HG03108 (cell line): Measurements from ENCODE around the gene CDC25B.
A peak's percentile ranks its signal among the peaks of the same experiment; 100 is the strongest.

Experiments
- ATAC-seq: cut with Tn5 transposase; IDR thresholded peaks from one replicate; pipeline ENCODE4 v1.9.1; 2021; ENCODE audit warnings: moderate library complexity; ENCODE audit not compliant: unreplicated experiment

The CDC25B gene

DNA sequence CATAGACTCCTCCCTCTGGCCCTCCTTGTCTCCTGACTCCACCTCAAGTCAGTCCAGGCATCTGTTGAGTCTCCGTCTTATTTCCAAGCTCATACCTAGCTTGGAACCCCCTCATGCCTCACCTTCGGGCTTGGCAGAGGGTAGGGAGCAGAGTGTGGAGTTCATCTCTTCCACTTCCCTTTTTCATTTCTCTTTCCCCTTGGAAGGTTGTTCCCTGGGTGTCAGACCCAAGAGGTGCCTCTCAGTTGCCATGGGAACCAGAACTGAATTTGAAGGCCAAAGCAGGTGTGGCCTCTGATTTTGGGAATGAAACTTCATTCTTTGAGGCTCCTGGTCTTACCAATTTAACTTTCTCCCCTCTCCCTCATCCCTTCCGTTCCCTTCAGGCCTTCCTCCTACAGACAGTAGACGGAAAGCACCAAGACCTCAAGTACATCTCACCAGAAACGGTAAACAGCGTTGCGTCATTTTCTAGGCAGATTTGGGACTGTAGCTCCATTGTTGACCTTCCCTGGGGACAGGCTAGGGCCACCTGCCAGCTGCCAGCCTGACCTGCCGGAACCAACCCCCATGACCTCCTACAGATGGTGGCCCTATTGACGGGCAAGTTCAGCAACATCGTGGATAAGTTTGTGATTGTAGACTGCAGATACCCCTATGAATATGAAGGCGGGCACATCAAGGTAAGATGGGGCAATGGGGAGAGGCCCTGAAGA lies 6.6 kb downstream of the CDC25B start:
- ATAC-seq, result no peak

DNA sequence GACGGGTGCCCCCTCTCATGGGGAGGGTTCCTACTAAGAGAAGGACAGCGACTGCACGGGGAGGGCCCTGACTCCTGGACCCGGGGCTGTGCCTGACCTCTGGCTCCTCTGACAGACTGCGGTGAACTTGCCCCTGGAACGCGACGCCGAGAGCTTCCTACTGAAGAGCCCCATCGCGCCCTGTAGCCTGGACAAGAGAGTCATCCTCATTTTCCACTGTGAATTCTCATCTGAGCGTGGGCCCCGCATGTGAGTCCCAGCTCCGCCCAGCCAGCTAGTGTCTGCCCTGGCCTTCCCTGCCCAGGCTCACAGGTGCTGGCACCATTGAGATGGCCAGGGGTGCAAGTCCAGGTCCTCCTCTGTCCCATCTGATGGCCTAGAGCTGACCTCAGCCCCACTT lies 7.2 kb downstream of the CDC25B start:
- ATAC-seq, result no peak

DNA sequence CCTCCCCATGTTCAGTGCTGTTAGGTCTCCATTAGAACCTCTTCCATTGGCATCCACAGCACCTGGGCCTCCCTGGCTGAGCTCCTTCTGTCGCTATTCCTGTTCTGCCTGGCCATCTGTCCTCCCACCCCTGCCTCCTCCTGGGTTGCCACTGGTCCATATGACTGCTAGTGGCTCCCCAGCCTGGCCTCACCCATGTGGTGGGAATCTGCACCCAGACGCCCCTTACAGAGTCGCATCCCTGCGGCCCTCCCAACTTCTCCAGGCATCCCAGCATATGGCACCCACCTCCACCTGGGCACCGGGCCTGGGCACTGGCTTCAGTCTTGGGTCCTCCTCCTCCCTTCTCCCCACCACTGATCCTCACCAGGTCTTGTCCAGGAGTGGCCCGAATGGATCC lies 7.7 kb downstream of the CDC25B start:
- ATAC-seq, result no peak

DNA sequence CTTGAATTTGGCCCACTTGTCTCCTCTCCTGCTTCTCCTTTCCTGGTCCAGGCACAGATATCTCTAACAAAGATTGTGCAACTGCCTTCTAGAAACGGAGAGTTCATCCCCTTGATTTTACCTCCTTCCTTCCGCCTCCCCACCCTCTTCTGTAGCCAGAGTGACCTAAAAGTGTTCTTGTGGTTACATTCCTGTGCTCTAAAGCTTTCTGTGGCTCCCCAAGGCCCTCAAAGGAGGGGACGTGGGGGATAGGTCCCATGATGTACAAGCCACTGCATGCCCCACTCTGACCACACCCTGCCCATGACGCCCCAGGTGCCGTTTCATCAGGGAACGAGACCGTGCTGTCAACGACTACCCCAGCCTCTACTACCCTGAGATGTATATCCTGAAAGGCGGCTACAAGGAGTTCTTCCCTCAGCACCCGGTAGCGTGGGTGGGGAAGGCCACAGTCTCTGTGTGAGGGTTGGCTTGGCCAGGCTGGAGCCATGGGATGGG lies 8.2 kb downstream of the CDC25B start:
- ATAC-seq, result no peak

DNA sequence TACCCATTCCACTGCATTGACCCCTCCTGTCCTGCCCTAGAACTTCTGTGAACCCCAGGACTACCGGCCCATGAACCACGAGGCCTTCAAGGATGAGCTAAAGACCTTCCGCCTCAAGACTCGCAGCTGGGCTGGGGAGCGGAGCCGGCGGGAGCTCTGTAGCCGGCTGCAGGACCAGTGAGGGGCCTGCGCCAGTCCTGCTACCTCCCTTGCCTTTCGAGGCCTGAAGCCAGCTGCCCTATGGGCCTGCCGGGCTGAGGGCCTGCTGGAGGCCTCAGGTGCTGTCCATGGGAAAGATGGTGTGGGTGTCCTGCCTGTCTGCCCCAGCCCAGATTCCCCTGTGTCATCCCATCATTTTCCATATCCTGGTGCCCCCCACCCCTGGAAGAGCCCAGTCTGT lies 8.7 kb downstream of the CDC25B start:
- ATAC-seq, result no peak

DNA sequence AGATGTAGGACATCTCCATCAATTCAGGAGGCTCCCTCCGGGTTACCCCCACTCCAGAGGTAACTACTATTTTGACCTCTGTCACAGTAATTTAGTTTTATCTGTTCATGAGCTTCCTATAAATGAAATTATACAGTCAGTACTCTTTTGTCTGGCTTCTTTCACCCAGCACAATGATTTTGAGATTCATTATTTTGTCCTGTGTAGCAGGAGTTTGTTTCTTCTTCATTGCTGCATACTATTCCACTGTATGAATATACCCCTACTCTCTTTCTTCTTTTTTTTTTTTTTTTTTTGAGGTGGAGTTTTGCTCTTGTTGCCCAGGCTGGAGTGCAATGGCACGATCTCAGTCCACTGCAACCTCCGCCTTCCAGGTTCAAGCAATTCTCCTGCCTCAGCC lies 12.4 kb downstream of the CDC25B start:
- ATAC-seq, result no peak

DNA sequence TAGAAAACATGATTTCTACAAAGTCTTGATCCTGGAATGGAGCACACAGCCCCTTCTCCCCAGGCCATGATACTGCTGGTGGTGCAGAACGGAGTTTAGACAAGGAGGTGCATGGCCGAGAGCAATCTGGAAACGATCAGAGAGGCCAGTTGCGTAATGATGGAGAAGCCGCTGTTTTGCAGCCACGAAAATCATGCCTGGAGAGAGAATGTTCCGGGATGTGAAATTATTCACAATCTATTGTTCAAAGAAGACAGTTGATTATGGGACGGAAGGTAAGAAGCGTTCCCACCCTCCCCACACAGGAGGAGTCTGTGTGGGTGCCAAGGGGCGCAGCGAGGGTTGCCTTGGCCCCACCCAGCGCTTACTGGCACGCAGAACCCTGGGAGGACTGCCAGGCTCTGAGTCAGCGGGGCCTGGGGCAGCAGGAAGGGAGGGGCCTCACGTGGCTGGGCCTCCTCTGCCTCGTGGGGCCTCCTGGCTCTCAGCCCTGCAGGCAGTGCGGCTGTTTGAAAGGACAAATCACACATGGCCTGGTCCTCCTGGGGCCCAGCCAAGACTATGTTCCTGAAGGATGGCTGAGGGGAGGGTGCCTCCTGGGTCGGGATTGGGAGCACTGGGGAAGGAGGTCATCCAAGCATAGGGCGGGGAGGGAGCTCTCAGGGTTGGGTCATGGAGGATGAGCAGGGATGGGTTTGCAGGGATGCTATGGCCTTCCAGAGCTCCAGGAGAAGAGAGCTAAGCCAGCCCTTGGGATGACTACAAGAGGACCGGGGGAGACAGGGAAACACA lies 15.6 kb downstream of the CDC25B start:
- ATAC-seq, result no peak

DNA sequence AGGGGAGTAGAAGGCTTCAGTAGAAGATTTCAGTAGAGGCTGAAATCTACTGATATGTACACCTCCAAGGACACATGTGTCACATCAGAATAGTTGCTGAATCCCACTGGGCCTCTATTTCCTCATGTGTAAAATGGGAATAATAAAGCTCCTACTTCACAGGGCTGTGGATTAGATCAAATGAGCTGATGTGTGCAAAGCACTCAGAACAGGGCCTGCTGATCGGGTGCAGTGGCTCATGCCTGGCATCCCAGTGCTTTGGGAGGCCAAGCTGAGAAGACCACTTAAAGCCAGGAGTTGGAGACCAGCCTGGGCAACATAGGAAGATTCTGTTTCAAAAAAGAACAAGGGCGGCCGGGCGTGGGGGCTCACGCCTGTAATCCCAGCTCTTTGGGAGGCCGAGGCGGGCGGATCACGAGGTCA lies 16.2 kb downstream of the CDC25B start:
- no peak for ATAC-seq

DNA sequence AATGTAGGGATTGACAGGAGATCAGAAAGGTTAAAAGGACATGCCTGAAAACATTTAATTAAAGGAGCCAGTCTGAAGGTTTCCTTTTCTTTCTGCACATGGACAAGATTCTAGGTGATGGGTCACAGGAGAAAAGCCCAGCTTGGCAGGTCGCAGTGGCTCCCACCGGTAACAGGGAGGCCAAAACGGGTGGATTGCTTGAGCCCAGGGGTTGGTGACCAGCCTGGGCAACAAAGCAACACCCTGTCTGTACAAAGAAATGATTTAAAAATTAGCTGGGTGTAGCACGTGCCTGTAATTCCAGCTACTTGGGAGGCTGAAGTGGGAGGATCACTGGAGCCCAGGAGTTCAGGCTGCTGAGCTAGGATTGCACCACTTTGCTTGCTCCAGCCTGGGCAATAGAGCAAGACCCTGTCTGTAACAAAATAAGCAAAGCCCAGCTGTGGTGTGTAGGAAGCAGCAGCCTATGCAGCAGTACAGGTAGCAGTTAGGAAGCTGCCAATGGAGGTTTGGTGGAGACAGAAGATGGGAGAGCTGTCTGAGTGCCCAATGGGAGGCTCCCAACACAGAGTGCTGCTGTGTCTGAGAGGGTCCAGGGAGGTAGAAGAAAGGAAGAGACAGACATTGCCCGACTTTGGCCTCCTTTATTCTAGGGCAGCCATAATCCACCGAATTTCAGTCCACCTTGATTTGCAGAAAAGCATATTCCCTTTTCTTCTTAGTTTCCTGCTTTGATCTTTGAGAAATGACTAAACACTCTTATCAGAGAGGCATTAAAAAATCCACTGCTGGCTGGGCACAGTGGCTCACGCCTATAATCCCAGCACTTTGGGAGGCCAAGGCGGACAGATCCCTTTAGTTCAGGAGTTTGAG lies 17.1 kb downstream of the CDC25B start:
- no peak for ATAC-seq

DNA sequence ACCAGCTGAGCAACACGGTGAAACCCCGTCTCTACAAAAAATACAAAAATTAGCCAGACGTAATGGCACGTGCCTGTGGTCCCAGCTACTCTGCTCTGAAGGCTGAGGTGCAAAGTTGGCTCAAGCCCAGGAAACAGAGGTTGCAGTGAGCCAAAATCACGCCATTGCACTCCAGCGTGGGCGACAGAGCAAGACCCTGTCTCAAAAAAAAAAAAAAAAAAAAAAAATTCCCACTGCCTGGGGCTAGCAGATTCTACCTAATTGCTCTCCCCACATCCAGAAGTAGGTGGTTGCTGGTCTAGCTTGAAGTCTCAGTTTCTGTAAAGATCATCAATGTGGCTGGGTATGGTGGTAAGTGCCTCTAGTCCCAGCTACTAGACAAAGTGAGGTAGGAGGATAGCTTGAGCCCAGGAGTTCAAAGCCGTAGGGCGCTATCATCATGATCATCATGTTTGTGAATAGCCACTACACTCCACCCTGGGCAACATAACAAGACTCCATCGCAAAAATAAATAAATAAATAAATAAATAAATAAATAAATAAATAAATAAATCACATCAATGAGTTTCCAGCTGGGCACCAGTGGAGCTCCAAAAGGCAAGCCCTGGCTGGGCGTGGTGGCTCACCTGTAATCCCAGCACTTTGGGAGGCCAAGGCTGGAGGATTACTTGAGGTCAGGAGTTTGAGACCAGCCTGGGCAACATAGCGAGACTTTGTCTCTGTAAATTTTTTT lies 17.9 kb downstream of the CDC25B start:
- ATAC-seq, result no peak

DNA sequence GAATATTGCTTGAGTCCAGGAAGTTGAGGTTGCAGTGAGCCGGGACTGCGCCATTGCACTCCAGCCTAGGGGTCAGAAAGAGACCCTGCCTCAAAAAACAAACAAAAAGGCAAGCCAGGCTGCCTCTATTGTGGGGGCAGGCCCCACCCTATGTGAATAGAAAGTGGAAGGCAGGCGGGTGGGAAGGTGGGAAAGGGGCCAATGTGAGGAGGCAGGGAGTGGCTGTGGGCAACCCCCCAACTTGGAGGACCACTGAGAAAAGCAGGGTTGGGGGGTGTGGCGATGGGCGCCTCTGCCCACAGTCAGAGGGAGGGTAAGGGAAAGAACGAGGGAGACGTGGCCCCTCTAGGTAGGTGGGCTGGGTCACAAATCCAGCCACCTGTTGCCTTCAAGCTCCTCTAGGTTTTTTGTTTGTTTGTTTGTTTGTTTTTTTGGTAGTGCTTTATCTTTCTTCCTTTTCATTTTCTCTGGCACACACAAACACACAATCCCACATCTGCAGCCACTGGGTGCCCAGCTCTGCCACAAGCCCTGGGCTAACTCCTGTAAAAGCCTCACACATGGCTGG lies 18.9 kb downstream of the CDC25B start:
- ATAC-seq, result no peak

DNA sequence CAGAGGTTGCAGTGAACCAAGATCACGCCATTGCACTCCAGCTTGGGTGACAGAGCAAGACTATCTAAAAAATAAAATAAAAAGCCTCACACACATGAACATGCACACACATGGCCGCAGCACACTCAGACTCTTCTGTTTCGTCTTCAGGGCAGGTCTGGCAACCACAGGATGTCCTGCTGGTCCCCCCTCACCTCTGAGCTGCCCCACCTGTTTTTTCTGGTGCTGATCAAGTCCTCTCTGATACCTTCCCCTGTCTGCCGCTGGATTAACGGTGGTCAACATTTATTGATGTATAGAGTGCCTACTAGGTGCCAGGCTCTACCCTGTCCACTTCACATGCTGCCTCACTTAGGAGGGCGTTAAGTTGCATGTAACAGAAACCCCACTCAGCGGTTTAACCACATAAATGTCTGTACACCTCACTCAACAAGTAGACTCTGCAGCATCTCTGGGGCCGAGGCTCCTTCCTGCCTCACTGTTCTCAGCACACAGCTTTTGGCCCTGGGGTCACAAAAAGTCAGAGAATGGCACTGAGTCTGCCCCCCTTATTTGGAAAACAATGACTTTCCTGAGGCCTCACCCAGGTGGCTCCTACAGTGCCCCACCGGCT lies 19.7 kb downstream of the CDC25B start:
- no peak for ATAC-seq

DNA sequence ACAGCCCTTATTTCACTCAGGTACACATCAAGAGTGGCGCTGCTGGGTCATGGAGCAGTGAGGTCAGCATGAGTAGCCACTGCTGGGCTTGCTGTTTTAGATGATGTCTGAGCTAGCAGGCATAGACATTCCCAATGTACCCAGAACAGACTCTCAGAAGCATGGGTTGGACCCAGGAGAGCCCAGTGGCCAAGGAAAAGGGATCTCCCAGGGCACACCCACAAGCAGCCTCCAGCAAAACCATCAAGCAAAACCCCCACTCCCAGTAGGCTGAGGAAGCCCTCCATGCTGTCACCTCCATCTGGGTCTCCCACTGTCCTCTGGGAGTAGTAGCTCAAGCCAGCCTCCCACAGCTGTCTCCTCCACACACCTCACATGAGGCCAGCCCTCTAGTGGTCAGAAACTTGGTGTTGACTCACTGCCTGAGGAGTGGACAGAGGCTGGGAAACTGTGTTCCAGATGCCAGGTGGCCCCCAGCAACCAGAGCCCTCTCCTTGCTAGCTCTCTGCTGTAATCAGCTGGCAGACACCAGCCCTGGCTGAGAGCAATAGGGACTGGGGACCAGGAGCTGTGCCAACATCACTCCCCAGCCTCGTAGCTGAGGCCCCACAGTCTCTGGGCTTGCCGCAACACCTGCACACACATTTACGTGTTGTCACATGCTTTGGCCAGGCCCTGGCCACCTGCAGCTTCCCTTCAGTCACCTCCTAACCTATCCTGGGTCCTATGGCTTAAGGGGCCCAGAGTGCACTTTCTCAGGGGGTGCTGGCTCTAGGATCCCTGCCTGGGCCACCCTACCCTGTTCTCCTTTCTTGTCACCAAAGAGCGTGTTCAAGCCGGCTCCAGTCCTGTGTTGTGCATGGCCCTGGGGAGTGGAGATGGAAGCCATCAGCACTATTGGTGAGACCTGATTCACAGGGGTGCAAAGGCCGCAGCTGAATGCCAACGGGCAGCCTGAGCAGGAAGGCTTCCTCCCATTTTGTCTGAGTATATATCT lies 22.3 kb downstream of the CDC25B start:
- no peak for ATAC-seq

DNA sequence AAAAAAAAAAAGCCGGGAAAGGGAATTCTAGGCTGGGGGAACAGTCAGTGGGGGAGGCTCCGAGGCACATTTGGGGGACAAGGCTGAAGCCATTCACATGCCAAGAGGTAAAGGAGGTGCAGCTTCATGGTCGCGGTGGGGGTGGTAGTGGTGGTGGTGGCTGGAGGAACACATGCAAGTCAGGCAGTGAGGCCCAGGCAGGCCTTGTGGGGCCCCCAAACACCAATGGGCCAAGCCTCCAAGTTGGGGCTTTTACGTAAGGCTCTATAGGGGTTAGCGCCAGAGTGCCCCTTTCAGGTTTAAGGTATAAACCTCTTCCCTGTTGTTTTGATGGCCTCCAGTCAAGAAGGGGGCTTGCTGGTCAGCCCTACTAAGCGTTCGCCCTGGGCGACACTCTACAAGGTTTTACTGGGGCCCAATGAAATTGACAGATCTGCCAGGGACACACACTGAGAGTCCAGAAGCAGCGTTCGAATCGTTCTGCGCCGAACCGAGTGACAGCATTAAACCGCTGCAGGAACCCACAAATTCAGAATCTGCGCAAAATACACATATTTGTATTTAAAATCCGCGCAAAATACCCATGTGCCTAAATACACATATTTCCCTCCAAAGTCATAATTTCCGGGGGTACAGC lies 23.4 kb downstream of the CDC25B start:
- ATAC-seq, result no peak

DNA sequence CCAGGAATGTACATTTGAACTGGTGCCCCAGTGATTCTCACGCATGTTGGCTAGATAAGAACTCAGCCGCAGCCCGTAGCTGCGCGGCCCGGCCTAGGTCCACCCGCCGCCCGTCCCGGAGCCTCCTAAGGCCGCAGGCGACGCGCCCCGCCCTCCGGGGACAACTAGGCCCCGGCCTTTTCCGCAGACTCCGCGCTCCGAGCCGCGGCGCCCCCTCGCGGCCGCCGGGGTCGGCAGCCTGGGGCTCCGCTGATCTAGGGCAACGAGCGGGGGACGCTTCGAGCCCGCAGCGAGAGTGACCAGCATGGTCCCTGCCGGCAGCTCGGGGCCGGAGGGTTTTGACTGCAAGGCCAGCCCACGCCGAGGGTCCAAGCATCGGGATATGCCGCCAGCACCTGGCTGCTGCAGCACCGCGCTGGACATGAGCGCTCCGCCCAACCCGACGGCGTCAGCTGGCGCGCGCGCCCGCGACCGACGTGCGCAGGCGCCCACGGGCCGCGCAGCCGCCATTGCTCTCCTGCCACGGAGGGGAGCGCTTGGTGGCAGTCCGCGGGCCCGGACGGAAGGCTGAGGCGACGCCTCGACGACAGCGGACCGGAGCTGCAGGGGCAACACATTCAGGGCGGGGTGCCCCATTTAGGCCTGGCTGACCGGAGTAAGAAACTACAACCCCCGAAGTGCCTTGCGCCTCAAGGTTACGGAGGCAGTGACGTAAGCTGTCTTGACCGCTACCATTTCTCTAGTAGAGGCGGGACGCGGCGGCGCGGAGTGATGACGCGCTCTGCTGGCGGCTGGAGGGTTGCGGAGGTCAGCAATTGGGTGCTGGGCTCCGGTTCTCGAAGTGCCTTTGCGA lies 24.2 kb downstream of the CDC25B start, which contains the start of gene AP5S1:
Gene AP5S1 (plus strand): TSS at position 500 of the 853 bp plus-strand sequence. CDS start 1,571 bp downstream, outside the sequence.
- ATAC-seq, result peak; percentile 77

DNA sequence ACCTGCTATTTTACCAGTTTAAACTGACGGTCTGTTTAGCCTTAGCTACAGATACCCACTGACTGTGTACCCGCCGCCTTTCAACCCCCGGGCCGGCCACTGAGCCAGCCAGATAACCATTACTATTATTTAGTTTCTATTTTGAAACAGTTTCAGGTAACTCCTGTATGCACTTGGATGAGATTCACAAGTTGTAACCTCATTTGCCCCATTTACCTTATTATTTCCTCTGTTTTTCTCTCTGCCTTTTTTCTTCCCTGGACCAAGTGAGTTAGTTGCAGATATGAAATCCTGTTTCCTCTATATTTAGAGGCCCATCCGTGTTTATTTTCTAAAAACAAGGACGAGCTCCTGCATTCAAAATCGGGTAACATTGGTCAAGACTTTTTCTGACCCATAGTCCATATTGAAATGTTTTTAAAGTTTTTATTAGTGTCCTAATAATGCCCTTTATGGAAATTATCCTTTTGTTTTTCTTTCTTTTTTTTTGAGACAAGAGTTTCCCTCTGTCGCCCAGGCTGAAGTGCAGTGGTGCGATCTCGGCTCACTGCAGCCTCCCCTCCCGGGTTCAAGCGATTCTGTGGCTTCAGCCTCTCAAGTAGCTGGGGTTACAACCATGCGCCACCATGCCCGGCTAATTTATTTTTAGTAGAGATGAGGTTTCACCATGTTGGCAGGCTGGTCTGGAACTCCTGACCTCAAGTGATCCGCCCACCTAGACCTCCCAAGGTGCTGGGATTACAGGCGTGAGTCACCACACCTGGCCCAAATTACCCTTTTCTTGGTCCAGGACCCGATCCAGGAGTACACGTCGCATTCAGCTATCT lies 25.0 kb downstream of the CDC25B start:
- ATAC-seq, result no peak
